Motor neuron (in vitro differentiated cells): ENCODE results near the gene CHD5. TPM values are rescaled to one million over a fixed set of nuclear protein-coding genes. Genes with fewer than 3 reads are reported as not detected.

Source experiments
- ATAC-seq, 8 experiments: fragments of 200-7000 bp; cut with Tn5 transposase; replicated peaks in 6 of 8; 2 replicates each; pipeline ENCODE4 v1.8.0; 2021; ENCODE audit warnings: mild to moderate bottlenecking in 8 of 8, moderate library complexity in 8 of 8
- H3K27ac ChIP-seq, 2 donors: fragments of 250-450 bp; sonication (Bioruptor Pico); 2 replicates each; pipeline ENCODE4 v1.9.0; 2021; ENCODE audit warnings: antibody characterized with exemption in 2 of 2, mild to moderate bottlenecking in 2 of 2, moderate library complexity in 1 of 2
- H3K4me1 ChIP-seq, 2 donors: fragments of 250-450 bp; sonication (Bioruptor Pico); replicated peaks in 1 of 2; 2 replicates each; pipeline ENCODE4 v1.6.1; 2021; ENCODE audit warnings: antibody characterized with exemption in 2 of 2, mild to moderate bottlenecking in 2 of 2, moderate library complexity in 1 of 2
- H3K4me3 ChIP-seq, 5 donors: fragments of 250-450 bp; sonication (Bioruptor Pico); 2 replicates each; pipeline ENCODE4 v1.9.0; 2021; ENCODE audit warnings: antibody characterized with exemption in 5 of 5, mild to moderate bottlenecking in 5 of 5, moderate library complexity in 4 of 5
- WGBS, 10 experiments: fragments of 450-650 bp; shearing (Covaris generic); methylation state at CpG; one replicate each; pipeline ENCODE4 v1.0.0; 2022; 5-methylcytosine and 5-hydroxymethylcytosine counted together
- in situ Hi-C, 9 experiments: fragments of 400-800 bp; cut with MboI; loops; one replicate each; pipeline ENCODE4 v1.15.0; 2021; ENCODE audit warnings: low sequenced_read_pairs in 9 of 9, low pct_unique_long_range_greater_than_20kb in 2 of 9; ENCODE audit not compliant: unreplicated experiment in 9 of 9
- total RNA-seq, 8 experiments: library from RNA; unstranded; fragments of 300-600 nt; gene quantifications; 2 replicates each; pipeline versions ENCODE4 v1.2.3 to v1.2.4, GENCODE V29; 2022

The CHD5 gene
- total RNA-seq, 8 experiments from 2014 or later, result 0.15 to 18.4 (median 0.63) TPM

GRCh38 chr1:6108937-6109614 is 71.0 kb downstream of the CHD5 start:
- H3K4me1 ChIP-seq, result no peaks in the 10 kb centered on the region
- H3K27ac ChIP-seq, result no peak overlapping the region
- H3K4me3 ChIP-seq, result no peak overlapping the region
- in situ Hi-C loops, result no loop called here
- WGBS, 10 experiments, result 15 to 47% (median 46%) methylated on average over 7 to 8 of the region's 15 CpGs; no CpG with 5 or more reads in 7 of the 10 experiments
- peak; percentile 64 to 97 (median 76) for ATAC-seq

- H3K27ac ChIP-seq, result no peak overlapping the region
- in situ Hi-C loops, result no loop called here
- no peak overlapping the region for H3K4me3 ChIP-seq
- 10 to 100% (median 54%) methylated on average over 1 to 2 of the region's 2 CpGs; no CpG with 5 or more reads in 2 of the 10 experiments for WGBS, 10 experiments
- no peak for ATAC-seq
- H3K4me1 ChIP-seq, result no peaks in the 10 kb centered on the region
Observed at GRCh38 chr1:6108476-6108875, 71.6 kb downstream of the CHD5 start.

- Histone ChIP-seq H3K4me1 (no peaks in the 10 kb centered on the region), H3K4me3 (no peak overlapping the region), H3K27ac (no peak overlapping the region)
- in situ Hi-C loops, result no loop called here
- no peak for ATAC-seq
- WGBS, 10 experiments, result 43 to 80% (median 61%) methylated on average over 1 to 8 of the region's 8 CpGs
Observed at GRCh38 chr1:6107409-6108356, 72.4 kb downstream of the CHD5 start.

- Histone ChIP-seq H3K4me1 (peaks cover 0 to under 1% of the 10 kb centered on the region in 2 donors), H3K4me3 (no peak overlapping the region), H3K27ac (no peak overlapping the region)
- no peak for ATAC-seq
- in situ Hi-C loops, result no loop called here
- 50 to 100% (median 73%) methylated on average over 1 to 2 of the region's 6 CpGs; no CpG with 5 or more reads in 2 of the 10 experiments for WGBS, 10 experiments
Observed at GRCh38 chr1:6106977-6107376, 73.1 kb downstream of the CHD5 start.

- Histone ChIP-seq H3K27ac (no peak overlapping the region), H3K4me3 (no peak overlapping the region), H3K4me1 (peaks cover 2 to 6% of the 10 kb centered on the region in 2 donors)
- in situ Hi-C loops, result no loop called here
- no peak for ATAC-seq
- 0 to 70% methylated on average over 1 to 15 of the region's 28 CpGs; no CpG with 5 or more reads in 8 of the 10 experiments for WGBS, 10 experiments
Observed at GRCh38 chr1:6106321-6106731, 73.8 kb downstream of the CHD5 start.

GRCh38 chr1:6105763-6106162 is 74.4 kb downstream of the CHD5 start:
- H3K4me3 ChIP-seq, result no peak overlapping the region
- H3K4me1 ChIP-seq, result peaks cover 7 to 12% of the 10 kb centered on the region in 2 donors
- peak in 1 of 8 experiments; percentile 16 for ATAC-seq
- 60 to 87% (median 67%) methylated on average over 1 to 3 of the region's 7 CpGs; no CpG with 5 or more reads in 7 of the 10 experiments for WGBS, 10 experiments
- in situ Hi-C loops, result no loop called here
- H3K27ac ChIP-seq, result no peak overlapping the region

GRCh38 chr1:6105218-6105679 is 74.9 kb downstream of the CHD5 start:
- no peak overlapping the region for H3K27ac ChIP-seq
- 67 to 100% (median 81%) methylated on average over 1 to 10 of the region's 12 CpGs; no CpG with 5 or more reads in 3 of the 10 experiments for WGBS, 10 experiments
- in situ Hi-C loops, result no loop called here
- no peak overlapping the region for H3K4me3 ChIP-seq
- H3K4me1 ChIP-seq, result peaks cover 12 to 17% of the 10 kb centered on the region in 2 donors
- no peak for ATAC-seq

- Histone ChIP-seq H3K4me3 (no peak overlapping the region), H3K4me1 (peaks cover 12 to 18% of the 10 kb centered on the region in 2 donors), H3K27ac (no peak overlapping the region)
- in situ Hi-C loops, result no loop called here
- no peak for ATAC-seq
- 60 to 93% (median 80%) methylated on average over 1 to 3 of the region's 9 CpGs; no CpG with 5 or more reads in 5 of the 10 experiments for WGBS, 10 experiments
Observed at GRCh38 chr1:6104631-6105030, 75.5 kb downstream of the CHD5 start.

GRCh38 chr1:6103854-6104530 is 76.1 kb downstream of the CHD5 start:
- Histone ChIP-seq H3K4me3 (no peak overlapping the region), H3K27ac (no peak overlapping the region), H3K4me1 (peaks cover 12 to 18% of the 10 kb centered on the region in 2 donors)
- in situ Hi-C loops, result no loop called here
- no peak for ATAC-seq
- WGBS, 10 experiments, result 0 to 100% (median 81%) methylated on average over 1 to 5 of the region's 13 CpGs; no CpG with 5 or more reads in 5 of the 10 experiments

GRCh38 chr1:6103111-6103853 is 76.8 kb downstream of the CHD5 start:
- Histone ChIP-seq H3K27ac (no peak overlapping the region), H3K4me3 (no peak overlapping the region), H3K4me1 (peaks cover 12 to 18% of the 10 kb centered on the region in 2 donors)
- 78 to 100% (median 89%) methylated on average over 2 to 7 of the region's 22 CpGs; no CpG with 5 or more reads in 5 of the 10 experiments for WGBS, 10 experiments
- ATAC-seq, result peak in 2 of 8 experiments; percentile 28 to 58
- in situ Hi-C loops, result no loop called here

- Histone ChIP-seq H3K27ac (no peak overlapping the region), H3K4me1 (peaks cover 12 to 18% of the 10 kb centered on the region in 2 donors), H3K4me3 (no peak overlapping the region)
- 57 to 81% methylated on average over 1 to 4 of the region's 9 CpGs; no CpG with 5 or more reads in 8 of the 10 experiments for WGBS, 10 experiments
- in situ Hi-C loops, result no loop called here
- ATAC-seq, result no peak
Observed at GRCh38 chr1:6102532-6102845, 77.6 kb downstream of the CHD5 start.

- 61 to 94% (median 78%) methylated on average over 1 to 15 of the region's 25 CpGs; no CpG with 5 or more reads in 5 of the 10 experiments for WGBS, 10 experiments
- H3K27ac ChIP-seq, result no peak overlapping the region
- in situ Hi-C loops, result no loop called here
- no peak overlapping the region for H3K4me3 ChIP-seq
- peak in 1 of 8 experiments; percentile 5 for ATAC-seq
- peaks cover 12 to 18% of the 10 kb centered on the region in 2 donors for H3K4me1 ChIP-seq
Observed at GRCh38 chr1:6101826-6102531, 78.1 kb downstream of the CHD5 start.
